ENCODE data around the gene USP10. TPM values are rescaled to one million over a fixed set of nuclear protein-coding genes. Genes with fewer than 3 reads are reported as not detected.

USP10 gene
- total and polyA plus RNA-seq, 2 donors (not counting 3 experiments of a cell fraction or from before 2014, with no cell fraction given) = 84.0 to 115 TPM

GRCh38 chr16:84789431-84789830 is 89.6 kb downstream of the USP10 start:
- Histone ChIP-seq H3K4me2 (ENCODE audit: insufficient read depth, low read length) (no peak overlapping the region), H3K36me3 (ENCODE audit: control insufficient read depth in 2 of 2, extremely low read depth in 1 of 2, insufficient read depth in 2 of 2, low read length in 2 of 2) (no peaks in the 10 kb centered on the region), H3K4me3 (replicated peaks in 1 of 3; ENCODE audit: insufficient read depth in 1 of 3, low read depth in 1 of 3, low read length in 3 of 3) (no peak overlapping the region), H4K20me1 (replicated peaks; ENCODE audit: control insufficient read depth, extremely low read depth, insufficient read depth, low read length) (no peaks in the 10 kb centered on the region), H3K9me1 (replicated peaks; ENCODE audit: control insufficient read depth, extremely low read depth, insufficient read depth, low read length) (no peaks in the 10 kb centered on the region), H3K9ac (replicated peaks; ENCODE audit: extremely low read depth, insufficient read depth, low read length) (no peak overlapping the region), H3K27ac (ENCODE audit: insufficient read depth, low read depth, low read length) (no peak overlapping the region), H2AFZ (ENCODE audit: low read depth, low read length) (no peak overlapping the region), H3K9me3 (replicated peaks; ENCODE audit: control insufficient read depth, insufficient read depth, low read length) (no peaks in the 10 kb centered on the region), H3K27me3 (ENCODE audit: control insufficient read depth in 2 of 2, insufficient read depth in 2 of 2, low read length in 2 of 2) (no peaks in the 10 kb centered on the region), H3K4me1 (ENCODE audit: control insufficient read depth, extremely low read depth, insufficient read depth, low read length) (no peaks in the 10 kb centered on the region), H3K79me2 (ENCODE audit: control insufficient read depth, insufficient read depth, low read length) (no peaks in the 10 kb centered on the region)
- no TSS peak for BruUV-seq (replicated peaks)
- DNase-seq (ENCODE audit: low read depth, low spot score) (no peak), FAIRE-seq (no peak)
- dilution Hi-C loops (cut with MboI; ENCODE audit: extremely low pct_ligation_motif_present, low sequenced_read_pairs) (no loop called here), intact Hi-C loops (cut with micrococcal nuclease) (no loop called here)
- TF ChIP-seq EZH2 (IDR thresholded peaks at IDR 0.05; ENCODE audit: borderline replicate concordance, low read depth, low read length, severe bottlenecking) (no peak), JUN (IDR thresholded peaks at IDR 0.05; ENCODE audit: borderline replicate concordance, insufficient read depth, insufficient read length, low read depth) (no peak), GATA2 (IDR thresholded peaks at IDR 0.05; ENCODE audit: insufficient read depth, insufficient read length, low read depth, low read length) (no peak), FOS (IDR thresholded peaks at IDR 0.05; ENCODE audit: borderline replicate concordance, insufficient read depth, low read length) (no peak), POLR2A (IDR thresholded peaks at IDR 0.05; ENCODE audit: low read depth, low read length) (no peak), MYC (IDR thresholded peaks at IDR 0.05; ENCODE audit: low read depth, low read length) (no peak), MAX (IDR thresholded peaks at IDR 0.05; ENCODE audit: insufficient read depth, insufficient read length) (no peak), POLR2AphosphoS5 (IDR thresholded peaks at IDR 0.05; ENCODE audit: insufficient read depth, low read depth, low read length) (no peak)
- TF ChIP-seq, protein P1, sequence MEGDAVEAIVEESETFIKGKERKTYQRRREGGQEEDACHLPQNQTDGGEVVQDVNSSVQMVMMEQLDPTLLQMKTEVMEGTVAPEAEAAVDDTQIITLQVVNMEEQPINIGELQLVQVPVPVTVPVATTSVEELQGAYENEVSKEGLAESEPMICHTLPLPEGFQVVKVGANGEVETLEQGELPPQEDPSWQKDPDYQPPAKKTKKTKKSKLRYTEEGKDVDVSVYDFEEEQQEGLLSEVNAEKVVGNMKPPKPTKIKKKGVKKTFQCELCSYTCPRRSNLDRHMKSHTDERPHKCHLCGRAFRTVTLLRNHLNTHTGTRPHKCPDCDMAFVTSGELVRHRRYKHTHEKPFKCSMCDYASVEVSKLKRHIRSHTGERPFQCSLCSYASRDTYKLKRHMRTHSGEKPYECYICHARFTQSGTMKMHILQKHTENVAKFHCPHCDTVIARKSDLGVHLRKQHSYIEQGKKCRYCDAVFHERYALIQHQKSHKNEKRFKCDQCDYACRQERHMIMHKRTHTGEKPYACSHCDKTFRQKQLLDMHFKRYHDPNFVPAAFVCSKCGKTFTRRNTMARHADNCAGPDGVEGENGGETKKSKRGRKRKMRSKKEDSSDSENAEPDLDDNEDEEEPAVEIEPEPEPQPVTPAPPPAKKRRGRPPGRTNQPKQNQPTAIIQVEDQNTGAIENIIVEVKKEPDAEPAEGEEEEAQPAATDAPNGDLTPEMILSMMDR (IDR thresholded peaks at IDR 0.05; ENCODE audit: extremely low read depth in 1 of 2, insufficient read depth in 1 of 2, low read depth in 1 of 2, low read length in 2 of 2) = no peak
- CTCF ChIA-PET = interaction anchor here (0.9 kb wide), 1 partner anchor 35 kb away, joined by 3 read pairs; no protein-coding TSS in a partner anchor
- POLR2A ChIA-PET = no interaction called here

Data from endothelial cell of umbilical vein (primary cell).